ENCODE data around the gene STRIP1.

STRIP1 gene

DNA sequence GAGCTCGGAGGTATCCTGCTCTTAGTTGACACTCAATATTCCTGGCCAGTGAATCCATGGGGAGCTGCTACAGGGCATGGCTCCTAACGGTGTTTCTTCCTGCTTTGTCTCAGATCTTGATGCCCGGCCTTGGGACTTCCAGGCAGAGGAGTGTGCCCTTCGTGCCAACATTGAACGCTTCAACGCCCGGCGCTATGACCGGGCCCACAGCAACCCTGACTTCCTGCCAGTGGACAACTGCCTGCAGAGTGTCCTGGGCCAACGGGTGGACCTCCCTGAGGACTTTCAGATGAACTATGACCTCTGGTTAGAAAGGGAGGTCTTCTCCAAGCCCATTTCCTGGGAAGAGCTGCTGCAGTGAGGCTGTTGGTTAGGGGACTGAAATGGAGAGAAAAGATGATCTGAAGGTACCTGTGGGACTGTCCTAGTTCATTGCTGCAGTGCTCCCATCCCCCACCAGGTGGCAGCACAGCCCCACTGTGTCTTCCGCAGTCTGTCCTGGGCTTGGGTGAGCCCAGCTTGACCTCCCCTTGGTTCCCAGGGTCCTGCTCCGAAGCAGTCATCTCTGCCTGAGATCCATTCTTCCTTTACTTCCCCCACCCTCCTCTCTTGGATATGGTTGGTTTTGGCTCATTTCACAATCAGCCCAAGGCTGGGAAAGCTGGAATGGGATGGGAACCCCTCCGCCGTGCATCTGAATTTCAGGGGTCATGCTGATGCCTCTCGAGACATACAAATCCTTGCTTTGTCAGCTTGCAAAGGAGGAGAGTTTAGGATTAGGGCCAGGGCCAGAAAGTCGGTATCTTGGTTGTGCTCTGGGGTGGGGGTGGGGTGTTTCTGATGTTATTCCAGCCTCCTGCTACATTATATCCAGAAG, 19.4 kb downstream of the STRIP1 start:
- peak; percentile 48 for DNase-seq

DNA sequence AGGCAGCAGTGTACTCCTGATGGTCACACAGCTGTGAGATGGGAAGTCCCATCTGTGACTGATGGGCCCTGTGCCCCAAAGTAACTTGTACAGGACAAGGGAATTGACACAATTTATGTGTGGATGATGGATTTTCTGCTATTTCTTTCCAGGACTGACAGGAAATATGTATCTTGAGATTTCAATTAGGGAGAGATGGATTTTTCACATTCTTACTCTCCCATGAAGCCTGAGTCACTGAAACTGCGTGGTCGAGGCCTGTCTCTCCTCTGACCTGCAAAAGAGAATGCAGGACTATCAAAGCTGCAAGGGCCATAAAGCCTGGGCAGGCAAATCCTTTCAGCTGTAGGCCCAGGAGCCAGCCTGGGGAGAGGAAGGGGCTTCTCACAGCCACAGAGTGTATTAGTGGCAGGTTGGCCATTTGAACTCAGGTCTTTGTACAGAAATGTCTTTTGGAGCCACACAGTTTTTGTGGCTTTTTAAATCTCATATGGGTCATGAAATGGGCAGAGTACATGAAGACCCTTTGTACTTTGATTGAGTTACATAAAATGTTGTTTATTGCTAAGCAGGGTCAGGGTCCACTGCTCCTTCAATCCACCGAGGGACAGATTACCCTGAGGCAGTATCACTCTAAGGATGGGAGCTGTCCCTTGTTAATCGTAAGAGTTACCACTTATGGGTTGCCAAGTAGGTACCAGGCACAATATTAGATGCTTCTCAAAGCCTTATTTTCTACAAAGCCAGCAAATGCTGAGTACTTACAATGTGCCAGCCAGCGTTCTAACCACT, 21.3 kb downstream of the STRIP1 start:
- no peak for DNase-seq

DNA sequence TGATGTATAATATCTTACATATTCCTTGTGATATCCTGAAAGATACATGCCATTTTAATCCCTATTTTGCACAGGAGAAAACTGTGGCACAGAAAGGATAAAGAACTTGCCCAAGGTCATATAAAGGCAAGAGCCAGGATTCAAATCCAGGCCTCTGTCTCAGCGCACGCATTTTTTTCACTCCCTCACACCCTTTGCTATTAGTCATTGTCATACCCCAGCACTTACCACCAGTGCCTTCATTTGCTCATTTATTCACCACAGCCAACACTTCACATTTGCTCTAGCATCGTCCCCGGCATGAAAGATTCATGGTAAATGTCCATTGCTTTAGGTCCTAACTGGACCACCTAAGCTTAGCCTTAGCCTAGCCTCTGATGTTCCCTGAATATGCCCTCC, 21.9 kb downstream of the STRIP1 start:
- no peak for DNase-seq

DNA sequence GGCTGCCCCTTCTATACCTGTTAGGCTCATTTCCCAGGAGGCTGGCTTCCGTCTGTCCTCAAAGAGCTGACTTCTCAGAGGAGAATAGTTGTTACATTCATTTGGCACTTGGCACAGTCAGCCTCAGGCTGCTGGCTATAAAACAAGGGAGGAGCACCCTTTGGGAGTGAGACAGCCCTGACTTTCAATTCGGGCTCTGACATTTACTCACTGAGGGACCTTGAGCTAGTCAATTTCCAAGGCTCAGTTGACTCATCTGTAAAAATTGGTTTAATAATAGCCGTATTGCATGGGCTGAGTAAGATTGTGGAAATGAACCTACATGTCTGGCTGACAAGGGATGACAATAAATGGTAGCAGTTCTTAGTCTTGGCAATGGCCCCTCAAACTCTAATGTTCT, 22.4 kb downstream of the STRIP1 start:
- DNase-seq: no peak

DNA sequence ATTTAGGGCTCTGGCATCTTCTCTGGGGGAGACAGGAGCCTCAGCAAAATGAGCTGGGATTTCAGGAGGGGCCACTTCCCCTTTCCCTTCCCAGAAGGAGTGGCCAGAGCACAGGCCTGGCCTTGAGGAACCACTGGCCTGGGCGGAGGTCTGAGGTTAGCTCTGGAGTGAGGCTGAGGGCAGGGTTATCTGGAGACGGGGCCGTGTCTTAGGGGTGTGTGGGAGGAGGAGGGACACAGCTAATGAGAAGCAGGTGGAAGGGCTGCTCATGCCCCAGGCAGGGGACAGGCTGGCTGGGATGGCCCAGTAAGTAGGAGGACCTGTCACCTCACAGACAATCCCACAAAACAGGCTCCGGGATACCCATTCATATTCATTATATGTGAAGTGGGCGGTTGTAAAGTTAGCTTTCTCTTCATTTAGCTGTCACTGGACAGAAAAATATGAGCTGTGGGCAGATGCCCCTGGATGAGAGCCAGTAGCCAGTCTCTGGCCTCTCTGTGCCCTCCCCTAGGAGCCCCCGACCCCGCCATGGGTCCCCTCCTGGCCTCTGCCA, 23.6 kb downstream of the STRIP1 start:
- DNase-seq: no peak

DNA sequence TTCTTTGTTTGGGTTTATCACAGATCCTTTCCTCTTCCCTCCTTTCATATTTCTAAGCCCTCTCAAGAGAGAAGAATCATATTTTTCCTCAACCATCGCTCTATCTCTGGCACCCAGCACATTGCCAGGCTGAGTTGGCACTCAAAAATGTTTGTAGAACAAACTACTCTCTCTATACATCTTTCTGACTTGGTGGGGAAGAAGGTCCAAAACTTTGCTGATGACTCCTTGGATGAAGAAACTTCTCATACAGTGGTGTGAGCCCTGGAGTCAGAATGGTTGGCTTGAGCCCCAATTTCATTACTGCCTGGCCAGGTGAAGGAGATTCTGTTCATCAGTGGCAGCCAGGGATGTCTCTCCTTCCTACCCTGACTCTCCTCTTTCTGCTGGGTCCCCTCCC, 24.2 kb downstream of the STRIP1 start:
- DNase-seq: no peak

DNA sequence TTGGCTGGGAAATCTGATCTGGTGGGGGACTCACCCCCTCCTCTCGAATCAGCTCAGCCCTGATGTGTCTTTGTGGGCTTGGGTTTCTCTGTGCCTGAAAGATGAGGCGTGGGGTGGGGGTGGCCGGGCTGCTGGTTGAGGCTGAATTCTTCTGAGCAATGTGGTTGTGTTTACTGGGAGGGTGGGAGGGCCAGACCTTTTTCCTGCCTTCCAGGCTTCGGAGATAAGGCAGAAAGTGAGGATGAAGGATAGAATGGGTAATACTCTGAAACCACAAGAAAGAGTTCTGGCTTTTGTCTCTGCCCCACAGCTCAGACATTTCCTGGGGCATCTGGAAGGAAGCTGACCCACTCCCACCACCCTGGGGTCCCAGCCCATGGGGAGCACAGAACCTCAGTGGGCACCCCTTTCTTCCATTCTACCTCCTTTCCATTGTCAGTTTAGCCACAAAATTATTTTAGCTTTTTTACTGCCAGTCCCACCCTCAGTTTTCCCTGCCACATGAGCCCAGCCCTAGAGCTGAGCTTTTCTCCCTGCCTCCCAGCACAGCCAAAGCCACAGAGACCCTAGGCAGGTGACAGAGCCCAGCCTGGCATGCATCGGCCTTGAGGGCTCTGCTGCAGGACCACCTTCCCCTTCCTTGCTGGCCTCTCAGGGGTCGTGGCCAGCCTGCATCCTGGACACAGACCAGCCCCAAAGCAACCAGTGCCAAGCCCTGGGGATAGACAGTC, 24.9 kb downstream of the STRIP1 start:
- DNase-seq: no peak

DNA sequence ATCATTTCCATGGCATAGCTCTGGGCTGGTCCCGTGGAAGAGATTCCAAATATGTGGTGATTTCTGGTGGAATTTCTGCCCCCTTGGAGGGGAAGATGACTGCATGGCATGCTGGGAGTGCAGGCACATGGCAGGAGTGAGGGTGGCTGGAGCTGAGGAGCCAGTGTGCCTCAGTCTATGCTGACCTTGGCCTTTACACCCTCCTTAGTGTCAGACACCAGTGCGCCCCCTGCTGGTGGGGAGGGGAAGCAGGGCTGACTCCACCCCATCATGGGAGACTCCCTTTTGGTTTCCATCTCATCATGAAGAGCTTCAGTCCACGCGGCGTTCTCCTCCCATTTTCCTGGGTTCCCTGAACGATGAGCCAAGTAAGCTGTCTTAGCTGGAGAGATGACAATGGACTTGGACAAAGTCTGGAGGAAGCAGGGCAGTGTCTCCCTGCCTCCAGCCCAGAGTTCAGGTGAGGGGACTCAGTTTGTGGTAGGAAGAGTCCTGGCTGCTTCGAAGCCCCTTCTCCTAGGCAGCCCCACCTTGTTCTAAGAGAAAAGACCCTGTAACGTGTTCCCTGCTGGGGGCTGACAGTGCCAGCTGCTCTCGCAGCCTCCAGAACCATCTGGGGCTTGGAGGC, 25.7 kb downstream of the STRIP1 start:
- DNase-seq: peak; percentile 55

DNA sequence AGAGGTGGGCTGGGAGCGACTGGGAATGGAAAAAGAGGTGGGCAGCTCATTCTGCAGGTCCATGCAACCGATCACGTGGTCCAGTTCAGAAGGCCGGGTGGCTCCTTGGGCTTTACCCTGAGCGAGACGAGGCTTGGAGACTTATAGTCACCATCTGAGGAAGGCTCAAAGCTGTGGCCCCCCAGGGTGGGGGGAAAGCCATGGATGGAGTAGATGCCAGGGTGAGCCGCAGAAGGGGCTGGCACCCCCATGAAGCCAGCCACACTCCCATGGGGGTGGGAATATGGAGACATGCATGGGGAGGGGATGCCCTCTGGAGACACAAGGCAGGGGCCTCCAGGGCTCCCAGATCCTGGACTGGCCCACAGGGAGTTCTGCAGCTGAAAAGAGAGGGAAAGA, 26.2 kb downstream of the STRIP1 start:
- DNase-seq: no peak

DNA sequence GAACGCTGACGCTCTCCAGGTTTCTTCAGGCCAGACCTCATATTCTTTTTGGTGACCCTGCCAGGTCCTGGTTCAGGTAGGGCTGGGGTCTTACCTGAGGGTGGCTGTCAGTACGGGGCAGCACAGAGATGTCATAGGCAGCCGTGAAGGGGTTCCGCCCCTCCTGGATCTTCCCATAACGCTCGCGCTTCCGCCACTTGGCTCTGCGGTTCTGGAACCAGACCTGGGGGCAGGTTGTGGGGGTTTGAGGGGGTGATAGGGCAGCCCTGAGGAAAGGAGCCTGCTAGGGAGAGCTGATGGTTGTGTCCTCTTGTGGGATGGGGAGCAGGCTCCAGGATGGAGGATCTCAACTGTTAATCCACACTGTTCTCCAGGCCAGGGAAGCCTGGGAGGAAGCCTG, 26.9 kb downstream of the STRIP1 start:
- no peak for DNase-seq

DNA sequence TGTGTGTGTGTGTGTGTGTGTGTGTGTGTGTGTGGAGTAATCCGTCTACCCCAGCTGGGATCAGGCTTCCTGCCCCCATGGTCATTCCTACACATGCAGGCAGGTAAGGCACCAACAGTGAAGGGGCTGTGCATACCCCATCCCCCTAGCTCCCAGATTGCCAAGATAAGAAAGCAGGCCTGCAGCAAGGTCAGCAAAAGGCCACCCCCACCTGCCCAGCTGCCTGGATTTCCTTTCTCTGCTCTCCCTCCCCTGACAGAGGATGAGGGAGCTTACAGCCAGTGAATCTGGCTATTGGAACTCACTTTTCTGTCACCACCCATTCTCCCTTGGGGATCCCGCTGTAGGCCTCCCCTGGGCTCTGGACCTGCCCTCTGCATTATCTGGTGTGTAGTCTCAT, 28.2 kb downstream of the STRIP1 start:
- no peak for DNase-seq

DNA sequence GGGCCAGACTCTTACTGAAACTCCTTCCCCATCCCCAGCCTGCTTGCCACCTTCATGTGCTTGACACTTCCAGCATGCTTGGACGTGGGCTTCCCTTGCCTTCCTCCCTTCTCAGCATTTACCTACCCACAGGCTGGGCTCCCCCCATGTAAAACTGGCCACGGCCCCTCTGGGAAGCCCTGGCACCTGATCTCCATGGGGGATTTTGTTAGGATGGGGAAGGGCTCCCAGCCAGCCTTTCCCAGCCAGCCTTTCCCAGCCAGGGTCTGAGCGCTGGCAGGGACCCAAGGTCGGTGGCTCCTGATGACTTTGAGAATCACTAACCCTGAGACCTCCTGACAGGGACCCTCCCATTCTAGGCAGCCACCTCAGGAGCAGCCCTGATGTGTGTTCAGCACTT, 29.4 kb downstream of the STRIP1 start:
- no peak for DNase-seq

DNA sequence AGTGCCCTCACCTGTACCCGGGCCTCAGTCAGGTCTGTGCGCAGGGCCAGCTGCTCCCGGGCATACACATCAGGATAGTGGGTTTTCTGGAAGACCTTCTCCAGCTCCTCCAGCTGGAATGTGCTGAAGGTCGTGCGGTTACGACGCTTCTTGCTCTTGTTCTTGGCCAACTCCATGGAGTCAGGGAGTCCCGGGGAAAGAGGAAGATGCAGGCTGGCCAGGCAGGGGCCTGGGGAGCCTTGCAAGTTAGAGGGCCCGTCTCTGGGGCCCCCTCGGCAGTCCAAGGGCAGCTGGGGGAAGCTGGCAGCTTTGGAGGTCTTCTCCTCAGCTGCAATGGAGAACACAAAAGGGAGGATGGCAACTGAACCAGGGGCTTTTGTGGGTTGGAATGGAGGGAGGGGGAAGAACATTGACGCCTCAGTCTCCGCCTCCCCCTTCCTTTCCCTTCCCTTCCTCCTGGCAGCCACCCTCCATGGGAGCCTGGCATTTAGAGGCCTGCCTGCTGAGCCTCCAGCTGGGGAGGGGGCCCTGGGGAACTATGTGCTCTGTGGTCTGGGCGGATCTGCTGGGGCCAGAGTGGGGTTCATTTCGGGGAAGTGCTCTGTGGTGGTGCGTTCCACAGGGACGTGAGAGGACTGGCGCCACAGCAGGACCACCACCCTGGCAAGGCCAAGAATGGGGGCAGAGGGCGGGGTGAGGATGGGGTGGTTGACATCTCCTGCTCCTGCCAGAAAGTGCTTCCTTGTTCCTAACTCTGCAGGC, 30.3 kb downstream of the STRIP1 start:
- no peak for DNase-seq

DNA sequence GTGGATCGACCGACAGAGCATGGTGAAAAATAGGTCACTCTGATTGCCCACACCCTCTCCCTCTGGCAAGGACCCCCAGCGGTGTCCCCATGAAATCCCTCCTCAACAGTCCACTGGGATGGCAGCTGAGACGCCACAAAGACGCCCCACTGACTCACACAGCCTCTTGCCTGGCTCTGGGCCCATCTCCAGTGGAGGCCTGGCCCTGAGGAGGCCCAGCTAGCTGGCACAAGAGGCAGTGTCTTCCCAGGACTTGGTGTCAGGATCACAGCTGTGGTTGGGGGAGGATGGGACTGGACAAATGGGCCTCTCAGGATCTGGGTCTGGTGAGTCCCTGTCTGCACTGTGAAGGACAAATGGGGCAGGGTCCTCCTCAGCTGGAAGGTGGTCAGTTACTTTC, 31.4 kb downstream of the STRIP1 start:
- no peak for DNase-seq

DNA sequence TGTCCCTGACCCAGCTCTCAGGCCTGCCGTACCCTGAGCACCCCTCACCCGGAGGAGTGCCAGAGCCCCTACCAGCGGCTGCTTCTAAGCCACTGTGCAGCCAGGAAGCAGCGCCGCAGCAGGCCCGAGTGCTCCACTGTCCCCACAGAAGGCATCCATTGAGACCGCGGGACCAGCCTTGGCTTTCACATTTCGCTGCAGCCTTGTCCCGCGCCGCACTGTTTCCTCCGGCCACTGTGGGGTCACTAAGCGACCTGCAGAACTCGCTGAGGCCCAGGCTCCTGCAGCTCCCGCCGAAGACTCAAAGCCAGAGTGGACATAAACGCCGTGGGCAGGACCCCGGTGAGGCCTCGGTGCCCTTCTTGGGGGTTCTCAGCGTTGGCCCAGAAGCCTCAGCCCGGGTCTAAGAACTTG, 33.1 kb downstream of the STRIP1 start:
- DNase-seq: no peak

DNA sequence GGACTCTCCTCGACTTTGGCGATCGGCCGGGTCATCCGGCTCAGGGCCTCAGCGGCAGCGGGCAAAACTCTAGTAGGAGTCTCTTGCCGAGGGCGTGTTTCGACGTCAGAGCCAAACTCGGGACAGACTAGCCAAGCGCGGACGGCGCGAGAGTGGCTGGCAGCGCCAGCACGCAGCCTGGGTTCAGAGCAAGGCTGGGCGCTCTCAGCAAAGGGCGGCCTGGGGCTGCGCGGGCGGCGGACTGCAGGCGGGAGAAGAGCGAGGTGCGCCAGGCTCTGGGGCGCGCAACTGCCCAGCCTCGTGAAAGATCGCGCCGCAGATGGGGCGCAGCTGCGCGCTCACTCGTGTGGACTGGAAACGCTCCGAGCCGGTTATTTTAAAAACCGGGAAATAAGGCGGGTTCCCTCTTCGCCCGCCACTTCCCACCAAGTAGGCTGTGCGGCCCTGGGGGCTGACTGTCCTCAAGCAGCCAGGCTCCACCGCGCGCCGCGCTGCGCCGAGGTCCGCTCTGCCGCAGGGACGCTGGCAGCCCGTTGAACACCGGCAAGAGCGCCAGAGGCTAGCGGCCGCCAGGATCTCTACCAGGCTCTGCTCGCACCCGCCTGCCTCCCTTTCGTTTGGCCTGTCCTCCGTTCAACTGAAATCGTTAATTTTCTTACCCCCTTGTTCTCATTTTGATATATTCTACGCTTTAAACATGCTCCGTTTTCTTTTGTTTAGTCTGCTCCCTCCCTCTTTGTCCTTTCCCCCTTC, 33.6 kb downstream of the STRIP1 start:
- no peak for DNase-seq

DNA sequence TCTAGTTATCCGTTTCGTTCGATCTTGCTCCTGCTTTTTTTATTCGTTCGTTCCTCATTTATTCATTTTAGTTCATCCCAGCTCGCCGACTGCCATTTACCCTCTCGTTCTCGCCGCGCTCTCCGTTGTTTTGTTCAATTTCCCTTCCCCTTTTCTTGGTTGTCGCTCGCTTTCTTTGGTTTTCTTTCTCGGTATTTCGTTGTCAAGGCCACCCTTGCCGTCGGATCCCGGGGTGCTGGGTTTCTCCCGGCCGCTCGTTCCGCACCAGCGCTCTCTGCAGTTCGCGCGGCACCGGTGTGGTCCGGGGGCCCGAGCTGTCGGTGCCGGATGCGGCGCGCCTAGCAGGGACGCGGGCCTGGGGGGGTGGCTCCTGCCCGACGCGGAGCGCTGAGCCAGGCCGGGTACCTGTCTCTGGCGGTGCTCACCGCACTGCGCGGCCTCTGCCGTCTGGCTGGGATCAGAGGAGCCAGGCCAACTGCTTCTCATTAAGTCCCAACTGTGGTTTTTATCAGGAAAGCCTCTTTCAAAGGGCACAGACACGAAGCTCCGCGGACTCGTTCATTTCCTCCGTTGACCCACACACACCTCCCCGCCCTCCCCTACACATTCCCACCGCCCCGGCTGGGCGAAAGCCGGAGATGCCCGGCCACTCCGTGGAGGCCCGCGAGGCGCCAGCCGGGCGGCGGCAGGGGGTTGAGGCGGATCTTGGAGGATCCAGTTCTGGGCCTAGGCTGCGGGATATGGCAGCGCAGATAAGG, 34.4 kb downstream of the STRIP1 start:
- DNase-seq: no peak

DNA sequence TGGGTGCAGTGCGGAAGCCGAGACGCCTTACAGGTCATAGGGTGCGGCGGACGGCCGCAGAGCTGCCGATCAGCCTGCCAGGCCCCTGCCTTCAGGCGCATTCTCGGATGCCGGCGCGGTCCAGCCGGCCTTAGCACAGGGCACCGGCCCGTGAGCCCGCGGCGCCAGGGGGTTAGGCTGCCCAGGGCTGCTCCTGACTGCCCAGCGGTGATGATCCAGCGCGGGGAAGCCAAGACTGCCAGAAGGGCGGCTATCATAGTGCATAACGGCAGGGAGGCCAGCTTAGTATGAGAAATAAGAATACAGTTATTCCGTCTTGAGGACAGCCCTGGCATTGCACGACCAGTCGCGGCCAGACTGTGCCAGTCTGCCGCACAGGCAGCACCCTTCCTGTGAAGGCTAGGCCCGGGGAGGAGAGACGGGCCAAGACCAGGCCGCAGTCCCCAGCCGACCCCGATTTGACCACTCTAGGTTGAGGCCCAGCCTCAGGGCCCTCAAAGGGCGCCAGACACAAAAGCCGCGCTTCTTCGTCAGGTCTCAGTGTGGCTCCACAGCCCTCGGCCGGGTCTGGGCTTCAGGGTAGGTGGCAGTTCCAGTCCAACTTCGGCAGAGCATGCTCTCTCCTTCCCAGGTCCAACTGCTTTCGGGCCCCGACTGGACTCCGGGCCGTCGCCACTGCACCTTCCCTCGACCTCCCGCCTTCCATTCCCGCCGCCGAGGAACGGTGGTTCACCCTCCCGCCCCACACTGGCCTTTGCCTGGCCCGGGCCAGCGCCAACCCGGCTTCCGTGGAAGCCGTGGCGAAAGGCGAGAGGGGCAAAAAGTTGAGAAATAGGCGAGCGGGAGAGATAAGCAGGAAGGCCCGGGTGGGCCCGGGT, 35.2 kb downstream of the STRIP1 start:
- DNase-seq: no peak

DNA sequence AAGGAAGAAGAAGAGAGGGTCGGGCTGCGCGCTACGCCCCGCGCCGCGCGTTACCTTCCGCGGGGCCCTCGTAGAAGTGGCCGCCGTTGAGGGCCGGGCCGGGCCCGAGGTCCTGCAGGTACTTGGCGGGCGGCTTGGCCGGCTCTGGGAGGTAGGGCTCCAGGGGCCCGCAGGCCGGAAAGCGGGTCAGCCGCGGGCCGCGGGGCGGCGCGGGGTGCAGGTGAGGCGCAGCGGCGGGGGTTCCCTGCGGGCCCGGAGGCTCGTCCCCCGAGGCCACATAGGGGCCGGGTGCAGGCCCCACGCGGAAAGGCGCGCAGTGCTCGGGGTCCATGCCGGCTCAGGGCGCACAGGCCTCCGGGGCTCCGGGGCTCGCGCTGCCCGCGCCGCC, 35.9 kb downstream of the STRIP1 start:
- DNase-seq: no peak

Measured in CD4-positive, alpha-beta T cell treated with Interferon gamma for 1 hour (primary cell).